IgD-negative memory B cell (primary cell): ENCODE measurements around the gene CASZ1. TPM values are rescaled to one million over a fixed set of nuclear protein-coding genes. Genes with fewer than 3 reads are reported as not detected.

Experiments used
- H3K27ac Mint-ChIP-seq, 3 donors: one replicate each; pipeline ENCODE4 v1.8.0; 2020 to 2022; ENCODE audit warnings: mild to moderate bottlenecking in 3 of 3, mixed read lengths in 3 of 3, moderate library complexity in 1 of 3
- H3K27me3 Mint-ChIP-seq: one replicate; pipeline ENCODE4 v1.8.0; 2021; ENCODE audit warnings: mixed read lengths
- H3K36me3 Mint-ChIP-seq: one replicate; pipeline ENCODE4 v1.8.0; 2020; ENCODE audit warnings: mild to moderate bottlenecking, mixed read lengths
- H3K4me1 Mint-ChIP-seq, 3 donors: one replicate each; pipeline ENCODE4 v1.8.0; 2020 to 2022; ENCODE audit warnings: mixed read lengths in 3 of 3, mild to moderate bottlenecking in 1 of 3
- H3K4me3 Mint-ChIP-seq, 4 donors: one replicate each; pipeline ENCODE4 v1.8.0; 2020 to 2022; ENCODE audit warnings: mild to moderate bottlenecking in 4 of 4, mixed read lengths in 4 of 4, moderate library complexity in 3 of 4
- H3K9me3 Mint-ChIP-seq, 3 donors: one replicate each; pipeline ENCODE4 v1.8.0; 2020 to 2021; ENCODE audit warnings: mixed read lengths in 3 of 3, mild to moderate bottlenecking in 1 of 3
- polyA plus RNA-seq: library from polyadenylated mRNA; unstranded; fragments of 300-500 nt; fragmentation: Illumina TruSeq; gene quantifications from one replicate; pipeline ENCODE4 v1.2.3, GENCODE V29; 2021

Gene CASZ1
- polyA plus RNA-seq, 1 donor from 2014 or later, result 5.6 TPM

DNA sequence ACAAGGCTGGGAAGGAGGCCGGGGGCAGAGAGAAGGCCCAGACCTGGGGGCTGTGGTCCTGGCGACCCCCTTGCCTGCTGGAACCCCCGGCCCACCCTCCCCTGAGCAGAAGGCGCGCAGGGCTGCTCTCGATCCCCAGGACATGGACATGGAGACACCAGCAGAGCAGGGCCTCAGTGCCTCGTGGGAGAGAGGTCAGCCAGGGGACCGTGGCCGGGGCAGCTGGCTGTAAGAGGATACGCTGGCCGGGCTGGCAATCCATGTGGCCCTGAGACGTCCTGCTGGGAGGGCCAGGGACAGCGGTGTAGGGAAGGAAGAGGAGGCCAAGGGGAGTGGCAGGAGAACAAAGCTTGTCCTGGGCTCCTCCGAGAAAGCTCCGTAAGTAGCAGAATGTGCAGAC lies 132.2 kb downstream of the CASZ1 start:
- Mint-ChIP-seq H3K27me3 (no peaks in the 10 kb centered on the region), H3K27ac (no peak overlapping the region), H3K4me3 (no peak overlapping the region), H3K4me1 (peaks cover 0 to 2% (median 0%) of the 10 kb centered on the region in 3 donors), H3K36me3 (no peaks in the 10 kb centered on the region), H3K9me3 (no peaks in the 10 kb centered on the region)

DNA sequence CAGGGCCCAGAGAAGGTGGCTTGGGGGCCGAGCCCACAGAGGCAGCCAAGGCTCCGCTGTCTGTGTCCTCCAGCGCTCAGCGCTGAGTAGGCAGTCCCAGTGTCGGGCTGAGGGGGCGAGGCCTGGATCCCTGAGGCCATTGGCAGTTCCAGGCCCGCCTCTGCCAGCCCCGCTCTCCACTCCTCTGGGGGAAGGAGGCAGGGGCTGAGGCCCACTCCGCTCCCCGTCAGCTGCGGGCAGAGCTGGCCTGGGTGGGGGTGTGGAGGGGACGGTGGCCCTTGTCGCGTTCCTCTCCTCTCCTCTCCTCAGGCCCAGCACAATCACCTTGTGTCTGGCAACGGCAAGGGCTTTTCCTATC lies 132.8 kb downstream of the CASZ1 start:
- H3K9me3 Mint-ChIP-seq, result no peaks in the 10 kb centered on the region
- H3K27ac Mint-ChIP-seq, result no peak overlapping the region
- no peak overlapping the region for H3K4me3 Mint-ChIP-seq
- no peaks in the 10 kb centered on the region for H3K36me3 Mint-ChIP-seq
- H3K27me3 Mint-ChIP-seq, result no peaks in the 10 kb centered on the region
- H3K4me1 Mint-ChIP-seq, result peaks cover 0 to 2% (median 0%) of the 10 kb centered on the region in 3 donors

DNA sequence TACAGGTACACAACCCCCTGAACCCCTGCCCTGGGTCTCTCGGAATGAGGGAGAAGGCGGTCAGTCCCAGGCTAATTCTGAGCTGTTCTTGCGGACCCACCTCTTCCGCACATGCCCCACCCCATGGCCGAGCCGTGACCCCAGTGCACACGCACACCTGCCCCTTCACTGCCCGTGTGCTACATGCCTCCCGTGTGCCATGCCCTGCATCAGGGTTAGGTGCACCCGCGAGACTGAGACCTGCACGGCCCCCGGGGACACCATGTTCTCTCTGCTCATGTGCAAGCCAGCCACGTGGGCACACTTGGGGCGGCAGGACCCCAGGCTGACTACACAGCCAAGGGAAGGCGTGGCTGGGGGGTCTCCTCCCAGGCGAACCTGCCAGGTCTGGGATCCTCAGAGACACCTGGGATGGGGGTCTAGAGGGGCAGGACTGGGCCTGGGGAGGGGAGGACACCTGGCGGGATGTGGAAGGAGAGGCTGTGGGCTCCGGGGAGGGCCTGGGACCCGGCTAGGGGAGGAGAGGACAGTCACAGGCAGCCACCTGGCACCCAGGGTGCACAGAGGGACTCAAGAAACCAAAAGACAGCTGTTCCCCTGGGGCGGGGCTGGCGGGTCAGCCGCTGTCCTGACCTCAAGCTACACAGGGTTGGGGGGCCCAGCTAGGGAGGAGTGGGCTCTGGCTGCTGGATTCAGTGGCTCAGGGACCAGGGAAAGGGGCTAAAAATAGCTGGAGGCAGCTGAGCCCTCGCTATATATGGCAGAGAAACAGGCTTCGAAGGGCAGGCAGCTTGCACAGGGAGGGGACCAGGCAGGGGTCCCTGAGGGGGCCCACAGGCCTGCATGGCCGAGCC lies 133.4 kb downstream of the CASZ1 start:
- Mint-ChIP-seq H3K9me3 (no peaks in the 10 kb centered on the region), H3K36me3 (no peaks in the 10 kb centered on the region), H3K27ac (no peak overlapping the region), H3K4me1 (peaks cover 0 to 2% (median 0%) of the 10 kb centered on the region in 3 donors), H3K27me3 (no peaks in the 10 kb centered on the region), H3K4me3 (no peak overlapping the region)

DNA sequence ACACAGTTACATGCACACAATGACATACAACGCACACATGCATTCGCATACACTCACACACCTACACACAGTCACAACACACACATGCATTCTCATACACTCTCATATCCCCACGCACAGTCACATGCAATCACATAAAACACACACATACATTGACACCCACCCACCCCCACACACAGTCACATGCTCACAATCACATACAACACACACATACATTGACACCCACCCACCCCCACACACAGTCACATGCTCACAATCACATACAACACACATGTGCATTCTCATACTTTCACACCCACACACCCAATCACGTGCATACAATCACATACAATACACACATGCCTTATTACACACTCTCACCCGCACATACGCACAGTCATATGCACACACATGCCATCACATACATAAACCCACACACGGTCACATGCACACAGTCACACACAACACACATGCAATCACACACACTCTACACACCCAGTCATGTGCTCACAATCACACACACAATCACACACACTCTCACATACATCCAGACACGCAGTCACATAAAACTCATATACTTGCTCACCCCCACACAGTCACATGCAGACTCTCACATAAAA lies 134.3 kb downstream of the CASZ1 start:
- H3K36me3 Mint-ChIP-seq, result no peaks in the 10 kb centered on the region
- H3K27me3 Mint-ChIP-seq, result no peaks in the 10 kb centered on the region
- no peaks in the 10 kb centered on the region for H3K9me3 Mint-ChIP-seq
- H3K4me1 Mint-ChIP-seq, result peaks cover 0 to 2% (median 0%) of the 10 kb centered on the region in 3 donors
- H3K4me3 Mint-ChIP-seq, result no peak overlapping the region
- H3K27ac Mint-ChIP-seq, result no peak overlapping the region

DNA sequence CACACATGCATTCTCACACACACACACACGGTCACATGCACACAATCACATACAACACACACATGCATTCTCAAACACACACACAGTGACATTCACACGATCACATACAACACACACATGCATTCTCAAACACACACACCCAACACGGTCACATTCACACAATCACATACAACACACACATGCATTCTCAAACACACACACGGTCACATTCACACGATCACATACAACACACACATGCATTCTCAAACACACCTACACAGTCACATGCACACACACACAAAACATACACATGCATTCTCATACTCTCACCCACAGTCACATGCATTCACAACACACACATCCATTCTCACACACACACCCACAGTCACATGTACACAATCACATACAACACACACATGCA lies 135.0 kb downstream of the CASZ1 start:
- no peaks in the 10 kb centered on the region for H3K36me3 Mint-ChIP-seq
- H3K9me3 Mint-ChIP-seq, result no peaks in the 10 kb centered on the region
- H3K27ac Mint-ChIP-seq, result no peak overlapping the region
- peaks cover 0 to 2% (median 0%) of the 10 kb centered on the region in 3 donors for H3K4me1 Mint-ChIP-seq
- H3K27me3 Mint-ChIP-seq, result no peaks in the 10 kb centered on the region
- H3K4me3 Mint-ChIP-seq, result no peak overlapping the region

DNA sequence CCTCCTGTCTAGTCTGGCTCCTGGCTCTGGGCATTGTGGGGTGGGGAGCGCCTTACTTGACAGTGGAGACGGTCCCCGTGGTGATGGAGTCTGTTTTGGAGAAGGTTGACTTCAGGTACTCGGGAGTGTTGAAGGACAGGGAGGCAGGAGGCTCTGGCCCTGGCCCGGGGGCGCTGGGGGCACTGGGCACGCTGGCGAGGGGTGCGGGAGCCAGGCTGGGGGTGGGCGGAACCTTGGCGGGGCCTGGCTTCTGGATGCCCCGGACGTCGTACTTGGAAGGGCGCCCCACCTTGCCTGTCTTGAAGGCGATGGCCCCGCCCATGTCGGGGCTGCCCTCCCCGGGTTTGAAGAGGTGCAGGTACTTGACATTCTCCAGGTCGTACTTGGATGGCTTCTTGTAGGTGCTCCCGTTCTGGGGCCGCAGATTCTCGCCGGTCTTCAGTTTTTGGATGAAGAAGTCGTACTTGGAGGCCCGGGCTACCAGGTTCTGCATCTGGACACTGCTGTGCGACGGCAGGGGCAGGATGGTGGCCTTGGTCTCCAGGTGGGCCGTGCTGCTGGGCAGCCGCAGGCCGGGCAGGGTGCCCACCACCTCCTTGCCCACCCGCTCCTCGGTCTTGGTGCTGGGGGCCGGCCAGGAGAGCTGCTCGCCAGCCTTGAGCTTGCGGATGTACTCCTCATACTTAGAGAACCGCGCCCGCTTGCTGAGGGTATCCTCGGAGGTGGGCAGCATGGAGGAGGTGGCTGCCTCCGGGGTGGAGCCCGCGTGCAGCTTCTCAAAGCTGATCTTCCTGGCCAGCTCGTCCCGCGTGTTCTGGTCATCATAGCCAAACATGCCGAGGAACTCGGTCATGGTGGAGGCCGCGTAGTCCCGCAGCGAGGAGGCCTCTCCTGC lies 136.6 kb downstream of the CASZ1 start:
- no peak overlapping the region for H3K4me3 Mint-ChIP-seq
- H3K9me3 Mint-ChIP-seq, result no peaks in the 10 kb centered on the region
- H3K27me3 Mint-ChIP-seq, result no peaks in the 10 kb centered on the region
- H3K4me1 Mint-ChIP-seq, result no peaks in the 10 kb centered on the region
- H3K27ac Mint-ChIP-seq, result no peak overlapping the region
- H3K36me3 Mint-ChIP-seq, result no peaks in the 10 kb centered on the region

DNA sequence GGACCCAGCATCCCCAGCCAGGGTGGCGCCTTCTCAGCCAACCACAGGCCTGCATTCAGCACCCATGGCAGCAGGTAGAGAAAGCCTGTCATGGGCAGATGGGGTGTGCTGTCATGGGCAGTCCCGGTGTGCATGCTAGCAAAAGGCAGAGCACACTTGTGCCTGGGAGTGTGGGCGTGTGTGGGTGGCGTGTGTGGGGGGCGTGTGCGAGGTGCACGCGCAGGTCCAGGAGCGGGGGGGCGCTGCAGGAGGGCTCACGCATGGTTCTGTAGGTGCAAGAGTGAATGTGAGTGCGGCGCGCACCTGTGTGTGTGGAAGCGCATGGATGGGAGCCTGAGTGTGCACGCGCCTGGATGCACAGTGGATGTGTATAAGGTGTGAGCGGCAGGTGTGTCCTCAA lies 137.2 kb downstream of the CASZ1 start:
- H3K36me3 Mint-ChIP-seq, result peaks cover 3% of the 10 kb centered on the region
- H3K4me3 Mint-ChIP-seq, result no peak overlapping the region
- no peaks in the 10 kb centered on the region for H3K27me3 Mint-ChIP-seq
- no peaks in the 10 kb centered on the region for H3K4me1 Mint-ChIP-seq
- no peak overlapping the region for H3K27ac Mint-ChIP-seq
- no peaks in the 10 kb centered on the region for H3K9me3 Mint-ChIP-seq

DNA sequence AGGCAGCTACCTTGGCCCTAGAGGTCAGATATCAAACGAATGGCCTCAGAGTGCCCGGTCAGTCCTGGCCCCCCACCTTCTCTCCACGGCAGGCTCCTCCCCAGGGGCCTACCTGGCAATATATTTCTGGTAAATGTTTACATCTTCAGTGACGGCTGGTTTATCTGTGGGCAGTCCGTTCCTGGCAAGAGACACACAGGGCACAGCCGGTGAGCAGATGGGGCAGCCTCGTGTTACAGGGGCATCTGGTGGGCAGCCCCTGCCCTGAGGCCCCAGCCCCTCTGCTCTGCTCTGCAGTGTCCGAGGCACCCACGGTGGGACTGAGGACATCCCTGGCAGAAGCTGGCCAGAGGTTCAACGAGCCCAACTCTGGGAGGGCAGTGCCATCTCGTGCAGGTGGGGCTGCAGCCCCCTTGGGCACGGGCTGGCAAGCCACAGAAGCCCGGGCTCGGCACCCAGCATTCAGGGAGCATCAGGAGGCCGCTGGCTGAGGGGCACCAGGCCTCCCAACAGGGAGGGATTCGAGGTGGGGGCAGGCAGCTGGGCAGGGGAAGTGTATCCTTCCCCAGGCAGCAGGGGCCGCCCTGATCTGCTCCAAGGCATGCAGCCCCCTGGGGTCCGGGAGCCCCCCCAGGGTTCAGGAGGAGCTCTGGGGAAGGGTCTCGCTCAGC lies 137.9 kb downstream of the CASZ1 start:
- Mint-ChIP-seq H3K27me3 (no peaks in the 10 kb centered on the region), H3K27ac (no peak overlapping the region), H3K9me3 (no peaks in the 10 kb centered on the region), H3K4me1 (no peaks in the 10 kb centered on the region), H3K36me3 (peaks cover 4% of the 10 kb centered on the region), H3K4me3 (no peak overlapping the region)

DNA sequence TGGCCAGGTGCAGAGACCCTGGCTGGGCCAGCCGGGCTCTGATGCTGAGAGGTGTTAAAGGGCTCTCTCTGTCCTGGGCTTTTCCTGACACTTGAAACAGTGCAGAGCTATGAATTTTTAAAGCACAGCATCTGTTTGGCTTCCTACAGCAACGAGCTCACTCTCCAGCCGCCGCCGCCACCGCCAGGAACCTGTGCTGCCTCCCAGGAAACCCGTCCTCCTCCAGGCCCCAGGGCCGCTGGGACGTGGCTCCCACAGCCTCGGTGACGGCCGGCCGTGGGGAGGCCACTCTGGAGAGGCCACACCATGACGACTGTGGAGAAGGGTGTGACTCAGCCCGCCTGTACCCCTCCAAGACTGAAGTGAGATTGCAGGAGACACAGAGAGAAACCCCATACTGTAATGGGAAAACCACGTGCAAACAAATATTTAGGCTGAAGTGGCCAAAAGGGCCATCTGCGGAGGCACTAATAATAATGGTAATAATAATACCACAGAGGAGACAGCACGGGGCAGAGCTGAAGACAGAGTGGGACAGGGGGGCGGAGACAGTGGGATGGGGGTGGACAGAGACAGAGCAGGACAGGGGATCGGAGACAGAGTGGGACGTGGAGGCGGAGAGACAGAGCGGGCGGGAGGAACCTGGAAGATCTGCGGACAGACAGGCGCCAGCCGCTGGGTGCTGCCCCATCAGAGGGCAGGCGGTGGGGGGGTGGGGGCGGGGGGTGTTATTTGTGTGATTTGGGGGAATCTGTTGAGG lies 139.2 kb downstream of the CASZ1 start:
- Mint-ChIP-seq H3K9me3 (no peaks in the 10 kb centered on the region), H3K27me3 (no peaks in the 10 kb centered on the region), H3K27ac (no peak overlapping the region), H3K36me3 (peaks cover 4% of the 10 kb centered on the region), H3K4me3 (no peak overlapping the region), H3K4me1 (no peaks in the 10 kb centered on the region)

DNA sequence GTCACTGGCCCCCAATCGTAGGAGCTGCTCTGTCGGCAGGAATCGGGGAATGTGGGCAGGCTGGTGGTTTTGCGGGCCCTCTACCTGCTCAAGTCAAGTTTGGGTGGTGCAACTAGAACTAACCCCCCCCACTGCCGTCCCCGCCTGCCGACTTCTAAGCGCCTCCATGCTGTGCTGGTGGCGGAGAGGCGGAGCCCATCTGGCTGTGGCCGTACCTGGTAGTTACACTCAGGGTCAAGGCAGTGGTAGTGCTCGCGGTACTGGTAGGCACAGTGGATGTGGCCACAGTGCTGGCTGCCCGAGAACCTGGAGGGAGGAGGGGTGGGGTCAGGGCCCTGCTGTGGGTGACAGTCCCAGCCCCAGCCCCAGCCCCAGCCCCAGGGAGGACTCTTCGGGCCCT lies 140.0 kb downstream of the CASZ1 start:
- Mint-ChIP-seq H3K27ac (no peak overlapping the region), H3K36me3 (peaks cover 4% of the 10 kb centered on the region), H3K9me3 (no peaks in the 10 kb centered on the region), H3K27me3 (no peaks in the 10 kb centered on the region), H3K4me1 (no peaks in the 10 kb centered on the region), H3K4me3 (no peak overlapping the region)

DNA sequence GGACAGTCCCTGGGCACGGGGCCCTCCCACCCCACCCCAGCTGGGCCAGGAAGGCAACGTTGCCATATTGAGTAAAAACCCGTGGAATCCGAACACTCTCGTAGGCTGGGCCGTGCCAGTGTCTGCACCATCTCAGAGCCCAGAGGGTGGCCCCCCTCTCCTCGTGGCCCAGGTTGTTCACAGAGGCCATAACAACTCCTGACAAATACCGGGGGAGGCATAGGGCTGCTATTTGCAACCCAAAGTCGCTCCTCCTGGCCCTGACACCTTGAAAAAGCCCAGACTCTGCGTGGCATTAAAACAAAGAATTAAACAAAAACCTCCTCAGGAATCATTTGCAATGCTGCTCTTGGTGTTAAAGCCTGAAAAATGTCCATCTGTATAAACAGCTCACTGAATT lies 141.4 kb downstream of the CASZ1 start:
- no peak overlapping the region for H3K27ac Mint-ChIP-seq
- no peaks in the 10 kb centered on the region for H3K27me3 Mint-ChIP-seq
- H3K36me3 Mint-ChIP-seq, result peaks cover 4% of the 10 kb centered on the region

DNA sequence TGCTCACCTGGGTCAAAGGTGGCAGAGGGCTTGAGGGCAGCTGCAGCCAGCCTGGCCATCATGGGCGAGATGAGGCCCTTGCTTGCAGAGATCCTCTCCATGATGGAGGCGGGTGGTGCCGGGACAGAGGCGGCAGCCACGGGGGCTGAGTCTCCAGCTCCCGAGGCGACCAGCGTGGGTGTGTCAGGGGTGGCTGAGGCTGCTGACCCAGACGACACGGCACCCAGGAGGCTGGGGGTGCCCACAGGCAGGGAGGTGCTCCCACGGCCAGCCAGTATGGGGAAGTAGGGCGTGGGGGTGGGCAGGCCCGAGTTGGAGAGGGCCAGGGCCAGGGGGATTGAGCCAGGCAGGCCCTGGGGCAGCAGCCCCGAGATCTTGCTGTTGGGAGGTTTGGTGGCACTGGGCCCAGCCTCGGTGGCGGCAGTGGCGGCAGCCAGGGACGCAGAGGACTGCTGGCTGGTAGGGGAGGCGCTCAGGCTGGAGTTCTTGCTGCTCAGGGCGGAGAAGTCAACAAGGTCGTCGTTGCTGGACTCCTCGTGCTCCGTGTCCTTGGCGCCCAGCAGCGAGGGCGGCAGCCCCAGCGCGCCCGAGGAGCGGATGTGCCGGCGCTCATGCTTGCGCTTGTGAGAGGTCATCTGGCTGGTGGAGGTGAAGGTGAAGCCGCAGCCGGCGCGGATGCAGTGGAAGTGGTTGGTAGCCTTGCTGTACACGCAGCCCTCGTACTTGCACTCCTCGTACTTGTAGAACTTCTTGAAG lies 142.9 kb downstream of the CASZ1 start:
- Mint-ChIP-seq H3K4me1 (no peaks in the 10 kb centered on the region), H3K9me3 (no peaks in the 10 kb centered on the region), H3K4me3 (no peak overlapping the region), H3K27me3 (no peaks in the 10 kb centered on the region), H3K36me3 (peaks cover 4% of the 10 kb centered on the region), H3K27ac (no peak overlapping the region)

More for the DNA sequence above, 141.4 kb downstream of the CASZ1 start:
- H3K4me3 Mint-ChIP-seq, result no peak overlapping the region
- H3K9me3 Mint-ChIP-seq, result no peaks in the 10 kb centered on the region
- H3K4me1 Mint-ChIP-seq, result no peaks in the 10 kb centered on the region

DNA sequence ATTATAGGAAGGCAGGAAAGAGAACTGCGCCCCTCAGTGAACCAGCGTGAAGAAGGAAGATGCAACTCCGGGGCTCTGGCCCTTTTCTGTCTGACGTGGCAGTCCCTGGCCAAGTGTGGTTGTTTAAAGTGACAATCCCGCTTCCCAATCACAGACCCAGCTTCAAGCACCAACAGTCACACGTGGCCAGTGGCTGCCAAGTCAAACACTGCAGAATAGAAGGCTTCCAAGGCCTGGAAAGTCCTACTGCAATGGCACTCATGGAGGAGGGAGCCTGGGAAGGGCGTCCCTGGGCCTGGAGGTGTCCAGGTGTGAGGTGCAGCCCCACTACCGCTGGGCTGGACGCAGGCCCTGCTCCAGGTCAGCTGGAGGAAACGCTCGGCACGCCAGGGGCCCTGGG lies 143.8 kb downstream of the CASZ1 start:
- H3K9me3 Mint-ChIP-seq, result no peaks in the 10 kb centered on the region
- no peak overlapping the region for H3K27ac Mint-ChIP-seq
- H3K4me1 Mint-ChIP-seq, result no peaks in the 10 kb centered on the region
- no peaks in the 10 kb centered on the region for H3K27me3 Mint-ChIP-seq
- H3K36me3 Mint-ChIP-seq, result peaks cover 4% of the 10 kb centered on the region
- no peak overlapping the region for H3K4me3 Mint-ChIP-seq

DNA sequence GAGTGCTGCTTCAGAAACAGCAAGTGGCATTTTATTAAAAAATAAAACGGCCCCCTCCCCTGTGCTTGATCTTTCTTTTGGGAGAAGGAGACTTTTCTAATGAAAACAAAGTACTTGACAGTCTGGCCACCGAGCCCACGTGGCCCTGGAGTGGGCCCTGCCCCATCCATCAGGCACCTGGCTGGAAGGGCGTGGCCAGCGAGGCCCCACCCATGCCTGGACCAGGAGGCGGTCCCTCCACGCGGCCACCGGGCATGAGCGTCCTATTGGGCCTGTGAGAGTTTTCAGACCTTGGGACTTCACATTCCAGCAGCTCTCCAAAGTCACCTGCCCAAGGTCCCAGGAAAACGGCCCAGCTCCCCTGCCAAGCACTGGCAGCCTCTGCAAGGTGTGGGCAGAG lies 144.7 kb downstream of the CASZ1 start:
- Mint-ChIP-seq H3K36me3 (peaks cover 4% of the 10 kb centered on the region), H3K27me3 (no peaks in the 10 kb centered on the region), H3K4me3 (no peak overlapping the region), H3K9me3 (no peaks in the 10 kb centered on the region), H3K4me1 (no peaks in the 10 kb centered on the region), H3K27ac (no peak overlapping the region)
